Natural killer cell (primary cell): ENCODE data around the gene LRRC27. TPM values are rescaled to one million over a fixed set of nuclear protein-coding genes. Genes with fewer than 3 reads are reported as not detected.

Experiments
- ATAC-seq, 3 donors: fragments of 150-1000 bp in 2 of 3; fragments of 200-7000 bp in 1 of 3; cut with Tn5 transposase; 1 replicate in 1 of 3; 2 replicates in 2 of 3; pipeline ENCODE4 v1.10.0; 2021; ENCODE audit warnings: mild to moderate bottlenecking in 2 of 3, moderate library complexity in 2 of 3
- DNase-seq, 2 donors: peaks; one replicate each; pipeline versions ENCODE4 v3.0.0 to v3.0.0-alpha.2; 2013 to 2021; ENCODE audit warnings: mixed read lengths in 1 of 2
- H3K27ac ChIP-seq: one replicate; pipeline ENCODE4 v1.5.1; 2013; ENCODE audit warnings: mild to moderate bottlenecking, low read length
- H3K27me3 ChIP-seq: one replicate; pipeline ENCODE4 v1.6.1; 2013; ENCODE audit warnings: low read length; ENCODE audit not compliant: control insufficient read depth, insufficient read depth
- H3K36me3 ChIP-seq: one replicate; pipeline ENCODE4 v1.6.1; 2013; ENCODE audit warnings: low read length; ENCODE audit not compliant: control insufficient read depth, insufficient read depth
- H3K4me1 ChIP-seq: one replicate; pipeline ENCODE4 v1.6.1; 2013; ENCODE audit warnings: low read length; ENCODE audit not compliant: control insufficient read depth, insufficient read depth
- H3K4me3 ChIP-seq: one replicate; pipeline ENCODE4 v1.5.1; 2013; ENCODE audit warnings: low read length
- H3K9me3 ChIP-seq: one replicate; pipeline ENCODE4 v1.6.1; 2013; ENCODE audit warnings: low read length; ENCODE audit not compliant: control insufficient read depth, insufficient read depth
- H3K27ac Mint-ChIP-seq, 2 donors: one replicate each; pipeline ENCODE4 v1.8.0; 2022; ENCODE audit warnings: mild to moderate bottlenecking in 2 of 2, mixed read lengths in 2 of 2, moderate library complexity in 1 of 2
- H3K27me3 Mint-ChIP-seq, 2 donors: one replicate each; pipeline ENCODE4 v1.8.0; 2022; ENCODE audit warnings: low read depth in 2 of 2, mixed read lengths in 2 of 2
- H3K36me3 Mint-ChIP-seq: one replicate; pipeline ENCODE4 v1.8.0; 2022; ENCODE audit warnings: mixed read lengths
- H3K4me1 Mint-ChIP-seq, 2 donors: one replicate each; pipeline ENCODE4 v1.8.0; 2022; ENCODE audit warnings: mixed read lengths in 2 of 2
- H3K4me3 Mint-ChIP-seq: one replicate; pipeline ENCODE4 v1.8.0; 2022; ENCODE audit warnings: mild to moderate bottlenecking, moderate library complexity, mixed read lengths
- H3K9me3 Mint-ChIP-seq, 2 donors: one replicate each; pipeline ENCODE4 v1.8.0; 2022; ENCODE audit warnings: mixed read lengths in 2 of 2
- CTCF ChIP-seq: fragments of 200-600 bp; IDR thresholded peaks from one replicate; pipeline ENCODE4 v1.8.0; 2022; ENCODE audit warnings: antibody characterized with exemption
- WGBS: methylation state at CpG from one replicate; pipeline ENCODE4 v1.1.7; 2013; ENCODE audit warnings: missing lambda C conversion rate; ENCODE audit not compliant: insufficient coverage; 5-methylcytosine and 5-hydroxymethylcytosine counted together
- intact Hi-C: fragments of 100-400 bp; cut with micrococcal nuclease; formaldehyde crosslinking; loops from one replicate; pipeline ENCODE4 v1.14.2; 2022
- total RNA-seq, 4 donors: library from RNA; stranded (reverse); fragments of 120-200 nt in 1 of 4; gene quantifications; one replicate each; pipeline versions ENCODE4 v1.2.3 to v1.2.4, GENCODE V29; 2013 to 2022

The LRRC27 gene
- total RNA-seq, 3 donors from 2014 or later (not counting 1 experiment from before 2014, with no cell fraction given), result 8.1 to 22.5 (median 9.9) TPM

GRCh38 chr10:132342553-132342952 is 10.6 kb downstream of the LRRC27 start:
- WGBS, result 96% methylated on average over 5 of the region's 7 CpGs
- peaks cover 7% of the 10 kb centered on the region for H3K36me3 ChIP-seq
- no peaks in the 10 kb centered on the region for H3K27me3 ChIP-seq
- Mint-ChIP-seq H3K9me3 (no peaks in the 10 kb centered on the region), H3K27ac (no peak overlapping the region), H3K27me3 (no peaks in the 10 kb centered on the region), H3K36me3 (peaks cover 11% of the 10 kb centered on the region), H3K4me1 (peaks cover 3% of the 10 kb centered on the region in 2 donors), H3K4me3 (no peak overlapping the region)
- no peak overlapping the region for H3K4me3 ChIP-seq
- no peak for TF ChIP-seq CTCF
- H3K4me1 ChIP-seq, result peaks cover 4% of the 10 kb centered on the region
- ATAC-seq (no peak), DNase-seq (no peak)
- no peaks in the 10 kb centered on the region for H3K9me3 ChIP-seq
- intact Hi-C loops, result no loop called here
- no peak overlapping the region for H3K27ac ChIP-seq

- 100% methylated on average over 4 of the region's 6 CpGs for WGBS
- no peak overlapping the region for H3K27ac Mint-ChIP-seq
- peaks cover 11% of the 10 kb centered on the region for H3K36me3 Mint-ChIP-seq
- no peak overlapping the region for H3K4me3 ChIP-seq
- no peaks in the 10 kb centered on the region for H3K4me1 Mint-ChIP-seq
- H3K36me3 ChIP-seq, result peaks cover 9% of the 10 kb centered on the region
- H3K27ac ChIP-seq, result no peak overlapping the region
- H3K27me3 ChIP-seq, result no peaks in the 10 kb centered on the region
- no peaks in the 10 kb centered on the region for H3K9me3 Mint-ChIP-seq
- ATAC-seq (no peak), DNase-seq (no peak)
- H3K9me3 ChIP-seq, result no peaks in the 10 kb centered on the region
- H3K4me1 ChIP-seq, result no peaks in the 10 kb centered on the region
- no peak for TF ChIP-seq CTCF
- intact Hi-C loops, result no loop called here
- no peak overlapping the region for H3K4me3 Mint-ChIP-seq
- no peaks in the 10 kb centered on the region for H3K27me3 Mint-ChIP-seq
Observed at GRCh38 chr10:132344386-132344785, 12.4 kb downstream of the LRRC27 start.

- no peaks in the 10 kb centered on the region for H3K9me3 ChIP-seq
- ATAC-seq (no peak), DNase-seq (no peak)
- H3K4me3 ChIP-seq, result no peak overlapping the region
- no peaks in the 10 kb centered on the region for H3K4me1 Mint-ChIP-seq
- H3K36me3 Mint-ChIP-seq, result peaks cover 11% of the 10 kb centered on the region
- no peaks in the 10 kb centered on the region for H3K4me1 ChIP-seq
- no peak overlapping the region for H3K4me3 Mint-ChIP-seq
- WGBS, result 92% methylated on average over 7 of the region's 7 CpGs
- H3K27ac ChIP-seq, result no peak overlapping the region
- H3K9me3 Mint-ChIP-seq, result no peaks in the 10 kb centered on the region
- H3K36me3 ChIP-seq, result peaks cover 9% of the 10 kb centered on the region
- no peaks in the 10 kb centered on the region for H3K27me3 Mint-ChIP-seq
- peak overlapping the region in 1 of 2 donors; percentile 37 for H3K27ac Mint-ChIP-seq
- intact Hi-C loops, result no loop called here
- no peaks in the 10 kb centered on the region for H3K27me3 ChIP-seq
- no peak for TF ChIP-seq CTCF
Observed at GRCh38 chr10:132345345-132345744, 13.4 kb downstream of the LRRC27 start.

GRCh38 chr10:132346806-132347205 is 14.8 kb downstream of the LRRC27 start:
- Histone ChIP-seq H3K27ac (no peak overlapping the region), H3K4me3 (no peak overlapping the region), H3K9me3 (no peaks in the 10 kb centered on the region), H3K4me1 (no peaks in the 10 kb centered on the region), H3K27me3 (no peaks in the 10 kb centered on the region), H3K36me3 (peaks cover 7% of the 10 kb centered on the region)
- WGBS, result 93% methylated on average over 9 of the region's 9 CpGs
- Mint-ChIP-seq H3K27me3 (no peaks in the 10 kb centered on the region), H3K4me1 (no peaks in the 10 kb centered on the region), H3K4me3 (no peak overlapping the region), H3K36me3 (peaks cover 11% of the 10 kb centered on the region), H3K27ac (peak overlapping the region in 1 of 2 donors; percentile 21), H3K9me3 (no peaks in the 10 kb centered on the region)
- intact Hi-C loops, result no loop called here
- DNase-seq (no peak), ATAC-seq (no peak)
- no peak for TF ChIP-seq CTCF
